Activated CD8-positive, alpha-beta memory T cell treated with anti-CD3 and anti-CD28 coated beads, Interleukin-2, amount 10 ng/mL, durations not matched to agents 7 days and 5 days (primary cell): ENCODE results near the gene ODR4. TPM values are rescaled to one million over a fixed set of nuclear protein-coding genes. Genes with fewer than 3 reads are reported as not detected.
A peak's percentile ranks its signal among the peaks of the same experiment; 100 is the strongest.
"Not testable (repeated sequence)": the region's sequence is repeated elsewhere in the genome, so short reads cannot be mapped to it uniquely, and the experiment has no call there.

Source experiments
- ATAC-seq: fragments of 150-1000 bp; cut with Tn5 transposase; one replicate; pipeline ENCODE4 v1.10.0; 2021; ENCODE audit warnings: moderate library complexity
- CTCF ChIA-PET: fragments of 350-600 bp; sonication (Branson Sonifier 250); formaldehyde crosslinking; loops from one replicate; lab custom pipeline; 2021; ENCODE audit warnings: antibody characterized with exemption; lab: Charles Lee
- DNase-seq: peaks from one replicate; pipeline ENCODE4 v3.0.0-alpha.2; 2020
- H3K27ac Mint-ChIP-seq: one replicate; pipeline ENCODE4 v1.8.0; 2021; ENCODE audit warnings: mild to moderate bottlenecking, mixed read lengths
- H3K27me3 Mint-ChIP-seq: one replicate; pipeline ENCODE4 v1.8.0; 2021; ENCODE audit warnings: mixed read lengths
- H3K36me3 Mint-ChIP-seq: one replicate; pipeline ENCODE4 v1.8.0; 2021; ENCODE audit warnings: mild to moderate bottlenecking, mixed read lengths
- H3K4me1 Mint-ChIP-seq: one replicate; pipeline ENCODE4 v1.8.0; 2021; ENCODE audit warnings: mixed read lengths
- H3K4me3 Mint-ChIP-seq: one replicate; pipeline ENCODE4 v1.8.0; 2021; ENCODE audit warnings: mild to moderate bottlenecking, moderate library complexity, mixed read lengths
- H3K9me3 Mint-ChIP-seq: one replicate; pipeline ENCODE4 v1.8.0; 2022; ENCODE audit warnings: low read depth, mixed read lengths
- total RNA-seq, 2 experiments: library from RNA; stranded (reverse); gene quantifications; one replicate each; pipeline ENCODE4 v1.2.3, GENCODE V29; 2021

Gene ODR4
- total RNA-seq, 2 experiments from 2014 or later = 10.7 to 12.2 TPM

DNA sequence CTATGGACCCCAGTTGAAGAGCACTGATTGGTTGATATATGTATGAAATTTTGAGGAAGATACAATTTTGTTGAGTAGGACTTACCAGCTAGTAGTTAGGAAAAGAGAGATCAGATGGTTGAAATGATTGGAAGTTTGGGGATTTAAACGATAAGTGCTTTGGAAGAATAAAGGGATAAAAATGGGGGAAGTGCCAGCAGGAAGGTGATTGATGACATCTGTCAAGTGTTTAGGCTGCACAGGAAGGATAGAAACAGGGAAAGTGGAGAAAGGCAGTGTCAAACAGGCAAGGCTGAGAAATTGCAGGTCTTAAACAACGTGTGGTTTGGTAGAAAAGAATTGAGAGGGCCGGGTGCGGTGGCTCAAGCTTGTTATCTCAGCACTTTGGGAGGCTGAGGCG lies 62.9 kb downstream of the ODR4 start:
- DNase-seq (no peak), ATAC-seq (no peak)
- no peaks in the 10 kb centered on the region for H3K27me3 Mint-ChIP-seq
- CTCF ChIA-PET = no interaction called here
- peaks cover 9% of the 10 kb centered on the region for H3K36me3 Mint-ChIP-seq
- H3K4me1 Mint-ChIP-seq = peaks cover 20% of the 10 kb centered on the region
- H3K4me3 Mint-ChIP-seq = no peak overlapping the region
- no peak overlapping the region for H3K27ac Mint-ChIP-seq
- no peaks in the 10 kb centered on the region for H3K9me3 Mint-ChIP-seq

- no peak overlapping the region for H3K4me3 Mint-ChIP-seq
- CTCF ChIA-PET = no interaction called here
- no peak for ATAC-seq
- DNase-seq = no peak
- peaks cover 18% of the 10 kb centered on the region for H3K4me1 Mint-ChIP-seq
- peaks cover 9% of the 10 kb centered on the region for H3K36me3 Mint-ChIP-seq
- H3K9me3 Mint-ChIP-seq = no peaks in the 10 kb centered on the region
- no peak overlapping the region for H3K27ac Mint-ChIP-seq
- H3K27me3 Mint-ChIP-seq = no peaks in the 10 kb centered on the region
Measured at GRCh38 chr1:186440584-186440983, 64.9 kb downstream of the ODR4 start.

DNA sequence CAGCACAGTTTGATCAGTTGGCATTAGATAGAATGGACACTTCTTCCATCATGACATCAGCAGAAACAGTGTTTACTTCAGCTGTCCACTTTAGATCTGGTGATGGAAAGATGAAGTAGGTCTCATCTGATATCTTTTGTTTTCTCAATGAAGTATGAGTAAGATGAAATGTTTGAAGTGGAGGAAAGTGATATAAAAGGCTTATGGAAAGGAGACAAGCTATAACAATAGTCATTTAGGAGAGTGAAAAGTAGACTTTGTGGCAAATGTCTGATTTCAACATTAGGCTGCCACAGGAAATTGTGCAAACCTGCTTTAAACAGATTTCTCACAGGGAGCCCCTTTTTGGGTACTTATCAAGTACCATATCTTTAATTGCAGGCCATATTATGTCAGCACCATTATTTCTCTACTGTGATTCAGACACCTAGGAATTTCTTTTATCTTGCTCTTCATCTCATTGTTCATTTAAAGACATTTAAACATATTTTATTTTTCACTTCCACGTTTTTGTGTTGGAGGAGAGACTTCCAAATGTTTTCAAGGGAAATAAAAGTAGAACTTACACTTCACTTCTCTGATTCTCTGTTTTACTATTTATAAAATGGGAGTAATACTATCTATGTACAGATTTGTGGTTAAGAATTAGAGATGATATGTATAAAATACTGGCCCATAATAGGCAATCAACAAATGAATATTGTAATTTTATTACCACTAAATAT lies 67.2 kb downstream of the ODR4 start:
- Mint-ChIP-seq H3K27me3 (no peaks in the 10 kb centered on the region), H3K4me1 (peaks cover 18% of the 10 kb centered on the region), H3K27ac (no peak overlapping the region), H3K36me3 (peaks cover 6% of the 10 kb centered on the region), H3K9me3 (no peaks in the 10 kb centered on the region), H3K4me3 (no peak overlapping the region)
- CTCF ChIA-PET = no interaction called here
- DNase-seq (no peak), ATAC-seq (peak; percentile 27)

DNA sequence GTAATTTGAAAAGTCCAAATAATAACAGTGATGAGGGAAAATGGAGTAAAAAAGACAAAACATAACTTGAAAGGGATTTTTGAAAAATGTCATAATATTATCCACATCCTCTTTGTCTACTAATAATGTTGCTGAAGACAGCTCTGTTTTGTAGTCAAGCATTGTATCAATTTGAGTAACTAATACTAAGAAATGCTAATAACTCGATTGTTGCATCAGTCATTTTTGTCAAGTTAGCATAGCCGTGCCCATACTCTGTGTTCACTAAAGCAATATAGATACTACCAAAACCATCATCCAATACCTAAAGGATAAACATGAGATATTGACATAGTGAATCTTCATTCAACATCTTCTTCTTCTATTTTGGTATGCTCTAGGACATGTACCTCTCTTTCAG lies 68.0 kb downstream of the ODR4 start:
- no peak overlapping the region for H3K4me3 Mint-ChIP-seq
- CTCF ChIA-PET = no interaction called here
- DNase-seq (no peak), ATAC-seq (no peak)
- no peaks in the 10 kb centered on the region for H3K9me3 Mint-ChIP-seq
- peaks cover 2% of the 10 kb centered on the region for H3K36me3 Mint-ChIP-seq
- peaks cover 18% of the 10 kb centered on the region for H3K4me1 Mint-ChIP-seq
- H3K27ac Mint-ChIP-seq = no peak overlapping the region
- H3K27me3 Mint-ChIP-seq = no peaks in the 10 kb centered on the region

DNA sequence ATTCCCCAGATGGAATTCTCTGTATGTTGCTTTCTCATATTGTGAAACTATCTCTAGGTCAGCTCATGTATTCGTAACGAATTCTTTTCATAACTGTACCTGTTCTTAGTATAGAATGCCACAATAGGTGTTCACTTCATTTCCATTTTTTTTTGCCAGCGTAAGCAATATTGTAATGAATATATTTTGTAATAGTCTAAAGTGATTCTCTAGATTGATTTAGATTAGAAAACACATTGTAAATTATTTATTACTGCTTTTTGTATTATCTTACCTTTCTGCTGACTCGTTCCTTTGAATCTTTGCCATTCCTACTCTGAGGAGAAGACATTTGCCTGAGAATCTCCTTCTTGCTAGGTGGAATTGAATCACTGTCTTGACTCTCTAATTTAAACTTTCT lies 70.5 kb downstream of the ODR4 start:
- peaks cover 13% of the 10 kb centered on the region for H3K4me1 Mint-ChIP-seq

DNA sequence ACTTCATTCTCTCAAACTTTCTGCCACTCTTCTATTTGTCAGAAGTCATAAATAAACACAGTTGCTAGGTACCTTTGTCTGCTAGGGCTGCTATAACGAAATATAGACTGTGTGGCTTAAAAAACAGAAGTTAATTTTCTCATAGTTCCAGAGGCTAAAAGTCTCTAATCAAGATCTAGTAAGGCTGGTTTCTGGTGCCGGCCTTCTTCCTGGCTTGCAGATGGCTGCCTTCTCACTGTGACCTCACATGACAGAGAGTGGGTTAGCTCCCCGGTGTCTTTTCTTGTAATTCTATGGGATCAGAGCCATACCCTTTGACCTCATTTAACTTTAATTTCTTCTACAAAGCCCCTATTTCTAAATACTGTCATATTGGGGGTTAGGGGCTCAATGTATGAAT lies 79.3 kb downstream of the ODR4 start:
- CTCF ChIA-PET = no interaction called here
- ATAC-seq = no peak
- H3K4me3 Mint-ChIP-seq = no peak overlapping the region
- H3K27me3 Mint-ChIP-seq = no peaks in the 10 kb centered on the region
- H3K27ac Mint-ChIP-seq = no peak overlapping the region
- H3K9me3 Mint-ChIP-seq = no peaks in the 10 kb centered on the region
- no peaks in the 10 kb centered on the region for H3K4me1 Mint-ChIP-seq
- H3K36me3 Mint-ChIP-seq = no peaks in the 10 kb centered on the region
- no peak for DNase-seq

More for the DNA sequence above, 70.5 kb downstream of the ODR4 start:
- no peaks in the 10 kb centered on the region for H3K27me3 Mint-ChIP-seq
- H3K4me3 Mint-ChIP-seq = no peak overlapping the region
- ATAC-seq = no peak
- CTCF ChIA-PET = no interaction called here
- no peaks in the 10 kb centered on the region for H3K9me3 Mint-ChIP-seq
- DNase-seq = no peak
- H3K36me3 Mint-ChIP-seq = peaks cover 2% of the 10 kb centered on the region
- H3K27ac Mint-ChIP-seq = no peak overlapping the region

GRCh38 chr1:186456729-186457255 lies 81.2 kb downstream of the ODR4 start:
- CTCF ChIA-PET = no interaction called here
- Mint-ChIP-seq H3K4me3 (no peak overlapping the region), H3K4me1 (no peaks in the 10 kb centered on the region), H3K36me3 (no peaks in the 10 kb centered on the region), H3K27ac (no peak overlapping the region), H3K9me3 (no peaks in the 10 kb centered on the region), H3K27me3 (no peaks in the 10 kb centered on the region)
- no peak for DNase-seq
- ATAC-seq = no peak

GRCh38 chr1:186459161-186459560 lies 83.5 kb downstream of the ODR4 start:
- H3K27ac Mint-ChIP-seq, H3K4me1 Mint-ChIP-seq, CTCF ChIA-PET, ATAC-seq, H3K27me3 Mint-ChIP-seq, H3K4me3 Mint-ChIP-seq, DNase-seq, H3K9me3 Mint-ChIP-seq, H3K36me3 Mint-ChIP-seq: not testable (repeated sequence)

GRCh38 chr1:186461014-186461413 lies 85.4 kb downstream of the ODR4 start, which contains the start of gene PDC:
Gene PDC, minus strand, starts transcription at chr1:186461114. Its CDS starts 11,655 bp downstream, at chr1:186449459.
- CTCF ChIA-PET = no interaction called here
- Mint-ChIP-seq H3K4me3 (no peak within 1 kb of the TSS), H3K27me3 (no peaks in the 10 kb centered on the region), H3K9me3 (no peaks in the 10 kb centered on the region), H3K36me3 (no peaks in the 10 kb centered on the region), H3K27ac (no peak within 1 kb of the TSS), H3K4me1 (no peaks in the 10 kb centered on the region)
- DNase-seq (no peak), ATAC-seq (no peak)

DNA sequence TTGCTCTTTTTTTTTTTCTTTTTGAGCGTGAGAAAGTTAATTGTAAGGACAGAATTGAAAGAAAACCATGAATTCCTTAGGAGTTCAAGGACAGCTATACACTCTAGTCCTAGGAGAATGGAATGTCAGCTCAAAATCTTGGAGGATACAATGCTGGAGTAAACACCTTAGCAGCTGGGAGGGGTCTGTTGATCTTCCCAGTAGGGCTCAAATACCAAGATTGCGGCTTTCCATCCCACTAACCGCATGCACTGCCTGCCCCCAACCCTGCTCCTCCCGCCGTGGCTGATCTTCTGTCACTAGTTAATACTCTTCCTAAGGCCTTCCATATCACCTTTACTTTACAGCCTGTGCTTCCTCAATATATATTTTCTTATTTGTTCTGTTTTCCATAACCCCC lies 87.9 kb downstream of the ODR4 start:
- CTCF ChIA-PET = no interaction called here
- H3K4me3 Mint-ChIP-seq = no peak overlapping the region
- H3K36me3 Mint-ChIP-seq = no peaks in the 10 kb centered on the region
- H3K9me3 Mint-ChIP-seq = no peaks in the 10 kb centered on the region
- no peak overlapping the region for H3K27ac Mint-ChIP-seq
- H3K27me3 Mint-ChIP-seq = peaks cover 6% of the 10 kb centered on the region
- DNase-seq = no peak
- ATAC-seq = no peak
- no peaks in the 10 kb centered on the region for H3K4me1 Mint-ChIP-seq

- Mint-ChIP-seq H3K4me3 (no peak overlapping the region), H3K36me3 (no peaks in the 10 kb centered on the region), H3K27ac (no peak overlapping the region), H3K9me3 (no peaks in the 10 kb centered on the region), H3K27me3 (peaks cover 6% of the 10 kb centered on the region), H3K4me1 (no peaks in the 10 kb centered on the region)
- ATAC-seq = no peak
- CTCF ChIA-PET = no interaction called here
- DNase-seq = no peak
Measured at GRCh38 chr1:186463926-186464325, 88.3 kb downstream of the ODR4 start.

DNA sequence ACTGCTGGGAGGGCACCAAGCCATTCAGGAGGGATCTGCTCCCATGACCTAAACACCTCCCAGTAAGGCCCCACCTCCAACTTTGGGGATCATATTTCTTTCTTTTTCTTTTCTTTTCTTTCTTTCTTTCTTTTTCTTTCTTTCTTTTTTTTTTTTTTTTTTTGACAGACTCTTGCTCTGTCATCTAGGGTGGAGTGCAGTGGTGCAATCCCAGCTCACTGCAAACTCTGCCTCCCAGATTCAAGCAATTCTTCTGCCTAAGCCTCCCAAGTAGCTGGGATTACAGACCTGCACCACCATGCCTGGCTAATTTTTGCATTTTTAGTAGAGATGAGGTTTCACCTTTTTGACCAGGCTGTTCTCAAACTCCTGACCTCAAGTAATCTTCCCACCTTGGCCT lies 89.9 kb downstream of the ODR4 start:
- H3K4me3 Mint-ChIP-seq, H3K27me3 Mint-ChIP-seq, H3K4me1 Mint-ChIP-seq, H3K9me3 Mint-ChIP-seq, ATAC-seq, H3K27ac Mint-ChIP-seq, CTCF ChIA-PET, DNase-seq, H3K36me3 Mint-ChIP-seq: not testable (repeated sequence)

DNA sequence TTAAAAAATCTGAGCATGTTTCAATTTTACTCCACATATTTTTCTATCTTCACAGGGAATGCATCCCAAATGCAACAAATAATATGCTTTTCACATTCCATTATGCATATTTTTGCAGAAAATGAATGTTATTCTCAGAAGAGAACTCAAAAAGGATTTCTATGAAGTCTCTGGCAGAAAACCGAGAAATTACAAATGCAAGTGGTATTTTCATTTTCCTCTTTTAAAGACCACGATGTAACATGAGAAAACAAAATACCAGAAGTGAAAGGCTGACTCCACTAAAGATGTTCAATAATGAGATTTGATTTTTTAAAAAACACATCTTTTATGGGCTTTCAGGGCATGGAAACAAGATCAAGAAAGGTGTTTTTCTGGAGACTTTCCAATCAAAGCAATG lies 90.3 kb downstream of the ODR4 start:
- CTCF ChIA-PET = no interaction called here
- ATAC-seq (no peak), DNase-seq (no peak)
- no peak overlapping the region for H3K4me3 Mint-ChIP-seq
- no peaks in the 10 kb centered on the region for H3K9me3 Mint-ChIP-seq
- no peak overlapping the region for H3K27ac Mint-ChIP-seq
- H3K27me3 Mint-ChIP-seq = peaks cover 6% of the 10 kb centered on the region
- no peaks in the 10 kb centered on the region for H3K36me3 Mint-ChIP-seq
- H3K4me1 Mint-ChIP-seq = no peaks in the 10 kb centered on the region
